Kidney (tissue), 14 donors: ENCODE data around the gene PTGR2. TPM values are rescaled to one million over a fixed set of nuclear protein-coding genes. Genes with fewer than 3 reads are reported as not detected.

ENCODE experiments used
- DNase-seq, 5 donors: peaks; one replicate each; pipeline ENCODE4 v3.0.0-alpha.2; 2013 to 2020
- FAIRE-seq: peaks from 2 replicates; lab custom pipeline; 2012; peaks lifted over from hg19 to GRCh38; lab: Jason Lieb, UNC
- H3K27ac ChIP-seq, 2 donors: one replicate each; pipeline ENCODE4 v1.7.0; 2013; ENCODE audit warnings: low read depth in 2 of 2, low read length in 2 of 2, inconsistent platforms in 1 of 2
- H3K27me3 ChIP-seq: one replicate; pipeline ENCODE4 v1.7.1; 2013; ENCODE audit warnings: low read length, inconsistent platforms; ENCODE audit not compliant: control insufficient read depth, insufficient read depth
- H3K36me3 ChIP-seq, 3 donors: one replicate each; pipeline versions ENCODE4 v1.7.0 to v1.7.1; 2013; ENCODE audit warnings: low read length in 3 of 3, control low read depth in 1 of 3, inconsistent platforms in 1 of 3; ENCODE audit not compliant: insufficient read depth in 3 of 3, control insufficient read depth in 2 of 3
- H3K4me1 ChIP-seq, 3 donors: one replicate each; pipeline versions ENCODE4 v1.7.0 to v1.7.1; 2013; ENCODE audit warnings: low read length in 3 of 3, inconsistent platforms in 1 of 3, low read depth in 1 of 3; ENCODE audit not compliant: control insufficient read depth in 2 of 3, insufficient read depth in 2 of 3
- H3K4me3 ChIP-seq, 3 donors: one replicate each; pipeline versions ENCODE4 v1.7.0 to v1.8.1; 2013; ENCODE audit warnings: low read length in 3 of 3, control low read depth in 1 of 3, inconsistent platforms in 1 of 3
- H3K9ac ChIP-seq, 3 donors: one replicate each; pipeline versions ENCODE4 v1.7.0 to v1.7.1; 2013; ENCODE audit warnings: low read length in 3 of 3, control low read depth in 1 of 3, inconsistent platforms in 1 of 3
- H3K9me3 ChIP-seq, 3 donors: one replicate each; pipeline versions ENCODE4 v1.7.0 to v1.7.1; 2013; ENCODE audit warnings: low read length in 3 of 3, control low read depth in 1 of 3, inconsistent platforms in 1 of 3; ENCODE audit not compliant: control insufficient read depth in 2 of 3, insufficient read depth in 1 of 3
- CTCF ChIP-seq: IDR thresholded peaks from 3 replicates; pipeline ENCODE4 v1.5.1; 2012; ENCODE audit warnings: mild to moderate bottlenecking, moderate library complexity, borderline replicate concordance; ENCODE audit not compliant: insufficient read depth; ENCODE audit errors: extremely low read depth
- intact Hi-C: fragments of 100-400 bp; cut with DNase I; formaldehyde crosslinking; loops from one replicate; pipeline ENCODE4 v1.11.1; 2022
- polyA plus RNA-seq: library from polyadenylated mRNA; stranded (reverse); fragments of 350-450 nt; fragmentation: Illumina TruSeq; extraction: RNeasy Lipid Tissue Mini Kit (QIAGEN cat#74804); gene quantifications from one replicate; pipeline ENCODE4 v1.2.3, GENCODE V29; 2014; ENCODE audit warnings: low read depth, low replicate concordance; ENCODE audit not compliant: insufficient read depth
- total RNA-seq: library from RNA; stranded (reverse); fragmentation: NEBNext Ultra II Directional; extraction: Animal tissue kit (Norgen Biotek cat#: 25700); gene quantifications from one replicate; pipeline ENCODE4 v1.2.1, GENCODE V29; 2021
- donor health status: control.
- donor health status: control.
- donor health status: control.
- donor health status: control.
- donor health status: control.
- donor health status: DM: yes; HTN: yes; CAD: no.
- donor health status: Normal renal cell carcinoma (clear cell type).

The PTGR2 gene
- total and polyA plus RNA-seq, 2 donors from 2014 or later = 20.5 to 24.4 TPM

- FAIRE-seq = no peak
- Histone ChIP-seq H3K4me3 (no peak overlapping the region), H3K36me3 (no peaks in the 10 kb centered on the region), H3K4me1 (no peaks in the 10 kb centered on the region), H3K9ac (no peak overlapping the region), H3K27ac (no peak overlapping the region), H3K9me3 (no peaks in the 10 kb centered on the region), H3K27me3 (no peaks in the 10 kb centered on the region)
- TF ChIP-seq CTCF = no peak
- intact Hi-C loops = no loop called here
- no peak for DNase-seq
Measured at GRCh38 chr14:73818821-73819220, 32.8 kb upstream of the PTGR2 start.

- H3K9ac ChIP-seq = no peak overlapping the region
- H3K27me3 ChIP-seq = no peaks in the 10 kb centered on the region
- no peak for FAIRE-seq
- no peak for DNase-seq
- no peak overlapping the region for H3K4me3 ChIP-seq
- TF ChIP-seq CTCF = no peak
- H3K9me3 ChIP-seq = no peaks in the 10 kb centered on the region
- no peaks in the 10 kb centered on the region for H3K36me3 ChIP-seq
- H3K27ac ChIP-seq = no peak overlapping the region
- H3K4me1 ChIP-seq = peaks cover 0 to 4% (median 0%) of the 10 kb centered on the region in 3 donors
- intact Hi-C loops = no loop called here
Measured at GRCh38 chr14:73820631-73821030, 31.0 kb upstream of the PTGR2 start.

GRCh38 chr14:73823339-73823885 lies 28.2 kb upstream of the PTGR2 start:
- DNase-seq = no peak
- Histone ChIP-seq H3K9ac (no peak overlapping the region), H3K4me1 (peaks cover 0 to 4% (median 0%) of the 10 kb centered on the region in 3 donors), H3K36me3 (no peaks in the 10 kb centered on the region), H3K9me3 (no peaks in the 10 kb centered on the region), H3K27ac (no peak overlapping the region), H3K4me3 (no peak overlapping the region), H3K27me3 (no peaks in the 10 kb centered on the region)
- TF ChIP-seq CTCF = no peak
- intact Hi-C loops = no loop called here
- no peak for FAIRE-seq

GRCh38 chr14:73824127-73824526 lies 27.5 kb upstream of the PTGR2 start:
- no peak for DNase-seq
- TF ChIP-seq CTCF = no peak
- FAIRE-seq = no peak
- no peaks in the 10 kb centered on the region for H3K36me3 ChIP-seq
- intact Hi-C loops = no loop called here
- H3K4me3 ChIP-seq = no peak overlapping the region
- no peak overlapping the region for H3K9ac ChIP-seq
- H3K27me3 ChIP-seq = no peaks in the 10 kb centered on the region
- no peaks in the 10 kb centered on the region for H3K9me3 ChIP-seq
- H3K27ac ChIP-seq = no peak overlapping the region
- peaks cover 0 to 4% (median under 1%) of the 10 kb centered on the region in 3 donors for H3K4me1 ChIP-seq
